ENCODE data around the gene RBP2.

- no peak for TF ChIP-seq CTCF (IDR thresholded peaks at IDR 0.05; ENCODE audit: insufficient read depth, low read depth, low read length)
- TF ChIP-seq EZH2 (IDR thresholded peaks at IDR 0.05; ENCODE audit: insufficient read depth, low read length), result no peak
These were observed 15.7 kb upstream of the RBP2 start for GRCh38 chr3:139491966-139492365.
